ENCODE measurements around the gene CD27.
"Not testable (repeated sequence)": the region's sequence is repeated elsewhere in the genome, so short reads cannot be mapped to it uniquely, and the experiment has no call there.

The CD27 gene

DNA sequence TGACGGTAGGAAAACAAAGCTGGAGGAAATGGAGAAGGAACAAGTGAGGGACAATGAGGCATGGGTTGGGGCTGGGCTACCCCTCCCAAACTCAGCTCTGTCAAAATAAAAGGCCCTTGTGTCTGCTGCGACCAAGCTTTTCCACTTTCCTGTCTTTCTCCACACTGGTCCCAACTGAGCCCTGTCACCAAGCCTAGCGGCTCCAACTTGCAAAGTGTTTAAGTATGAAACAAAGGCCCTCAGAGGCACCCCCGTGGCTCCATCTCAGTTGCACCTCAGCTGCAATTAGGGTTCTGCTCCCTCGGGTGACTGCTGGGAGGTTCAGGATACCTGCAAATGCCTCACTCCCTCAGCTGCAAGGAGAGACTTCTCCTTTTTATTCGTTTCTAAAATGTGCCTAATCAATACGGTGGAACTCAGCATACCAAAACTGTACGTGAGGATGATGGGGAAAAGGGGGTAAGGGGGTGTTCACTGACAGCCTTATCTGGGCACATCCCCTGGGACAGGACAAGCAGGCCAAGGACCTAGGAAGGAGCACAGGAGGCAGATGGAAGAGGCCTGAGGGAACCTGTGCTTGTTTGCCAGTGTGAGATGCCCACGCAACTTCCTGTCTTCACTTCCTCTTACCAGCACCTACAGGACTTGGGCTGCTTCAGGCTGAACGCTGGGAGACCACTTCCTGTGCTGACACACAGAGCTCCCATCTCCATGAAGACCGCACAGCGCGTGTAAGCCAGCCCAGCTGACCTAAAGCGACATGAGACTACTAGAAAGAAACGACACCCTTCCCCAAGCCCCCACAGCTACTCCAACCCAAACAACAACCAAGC is 16.9 kb downstream of the CD27 start:
- peak; percentile 33 for DNase-seq

GRCh38 chr12:6462234-6462995 is 17.7 kb downstream of the CD27 start:
- no peak for DNase-seq

- no peak for DNase-seq
Observed at GRCh38 chr12:6463216-6463615, 18.5 kb downstream of the CD27 start.

- DNase-seq = no peak
Observed at GRCh38 chr12:6463858-6464257, 19.1 kb downstream of the CD27 start.

- DNase-seq = no peak
Observed at GRCh38 chr12:6464531-6464930, 19.8 kb downstream of the CD27 start.

DNA sequence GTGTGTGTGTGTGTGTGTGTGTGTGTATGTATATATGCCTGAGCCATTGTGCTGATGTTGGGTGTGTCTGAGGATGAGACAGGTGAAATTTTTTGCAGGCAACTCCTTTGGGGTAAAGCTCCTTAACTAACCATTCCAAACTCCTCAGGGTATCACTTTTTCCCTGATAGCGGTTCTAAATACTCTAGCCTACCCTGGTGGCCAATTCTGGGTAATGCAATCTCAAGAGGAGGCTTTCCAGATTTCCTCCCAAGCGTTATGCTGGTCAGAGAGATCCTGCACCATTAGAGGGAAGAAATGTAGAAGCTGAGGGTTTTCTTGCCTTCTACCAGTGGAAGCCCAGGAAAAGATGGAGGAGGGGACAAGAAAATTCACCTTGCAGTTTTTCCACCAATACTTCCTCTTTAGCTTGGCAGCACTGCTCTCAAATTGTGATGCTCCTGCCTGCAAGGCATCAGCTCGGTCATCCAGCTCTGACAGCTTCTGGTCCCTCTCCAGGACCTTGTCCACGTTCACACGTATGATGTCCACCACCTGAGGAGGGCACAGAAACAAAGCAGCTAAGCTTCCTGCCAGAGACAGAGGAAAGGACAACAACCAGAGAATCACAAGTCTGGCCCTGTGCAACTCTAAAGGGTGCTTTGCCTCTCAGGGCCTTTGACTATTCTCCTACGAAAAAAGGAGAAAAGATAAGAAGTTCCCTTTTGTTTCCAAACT is 20.9 kb downstream of the CD27 start:
- DNase-seq = peak; percentile 65

- DNase-seq = no peak
Observed at GRCh38 chr12:6466184-6466573, 21.4 kb downstream of the CD27 start.

- DNase-seq = not testable (repeated sequence)
Observed at GRCh38 chr12:6466751-6467150, 22.0 kb downstream of the CD27 start.

GRCh38 chr12:6467571-6468282 is 23.0 kb downstream of the CD27 start:
- DNase-seq = not testable (repeated sequence)

GRCh38 chr12:6468283-6468575 is 23.5 kb downstream of the CD27 start:
- DNase-seq = no peak

DNA sequence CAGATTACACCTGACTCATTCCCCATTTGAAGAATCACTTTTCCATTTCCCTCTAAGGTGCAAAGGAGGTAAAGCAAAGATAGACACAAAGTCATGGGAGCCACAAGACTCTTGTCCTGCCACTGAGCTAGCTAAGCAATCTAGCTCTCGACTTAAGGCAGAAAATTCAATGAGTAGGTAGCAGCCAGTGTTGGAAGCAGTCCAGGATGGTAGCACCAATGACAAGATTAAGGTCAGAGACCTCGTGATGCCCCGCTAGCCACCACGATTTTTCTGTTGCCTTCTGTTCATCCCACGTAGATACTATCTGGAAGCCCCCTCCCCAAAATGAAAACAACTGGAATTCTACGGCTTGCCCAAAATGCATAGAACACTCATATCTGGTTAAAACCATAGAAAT is 24.3 kb downstream of the CD27 start:
- DNase-seq = no peak

GRCh38 chr12:6469609-6470374 is 25.0 kb downstream of the CD27 start:
- no peak for DNase-seq

GRCh38 chr12:6470375-6471163 is 25.8 kb downstream of the CD27 start, which contains the start of gene VAMP1:
TSS of gene VAMP1 (minus strand) at chr12:6470677. CDS start at chr12:6470531, 146 bp downstream.
- peak; percentile 99 for DNase-seq

DNA sequence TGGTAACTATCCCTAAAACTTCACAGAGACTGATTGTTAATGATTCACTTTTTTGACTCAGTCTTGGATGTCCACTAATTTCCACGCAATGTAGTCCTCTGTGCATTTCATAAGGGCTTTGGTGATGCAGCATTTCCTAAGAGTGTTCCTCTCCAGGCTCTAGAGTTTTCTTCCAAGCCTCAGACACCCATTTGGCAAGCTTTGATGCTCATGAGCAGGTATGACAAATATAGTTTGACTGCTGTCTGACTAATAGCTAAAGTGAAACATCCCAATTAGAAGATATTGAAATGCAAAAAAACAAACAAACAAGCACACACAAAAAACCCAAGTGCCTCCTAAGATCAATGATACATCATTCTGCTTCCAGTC is 27.2 kb downstream of the CD27 start:
- DNase-seq = no peak

DNA sequence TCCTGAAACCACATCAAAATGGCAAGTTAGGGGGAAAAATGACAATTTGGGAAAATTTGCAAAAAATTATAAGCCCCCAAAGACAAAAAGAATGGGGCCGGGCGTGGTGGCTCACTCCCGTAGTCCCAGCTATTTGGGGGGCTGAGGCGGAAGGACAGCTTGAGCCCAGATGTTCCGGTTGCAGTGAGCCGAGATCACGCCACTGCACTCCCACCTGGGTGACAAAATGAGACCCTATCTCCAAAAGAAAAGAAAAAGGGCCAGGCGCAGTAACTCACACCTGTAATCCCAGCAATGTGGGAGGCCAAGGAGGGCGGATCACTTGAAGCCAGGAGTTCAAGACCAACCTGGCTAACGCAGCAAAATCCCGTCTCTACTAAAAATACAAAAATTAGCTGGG is 27.7 kb downstream of the CD27 start:
- no peak for DNase-seq

DNA sequence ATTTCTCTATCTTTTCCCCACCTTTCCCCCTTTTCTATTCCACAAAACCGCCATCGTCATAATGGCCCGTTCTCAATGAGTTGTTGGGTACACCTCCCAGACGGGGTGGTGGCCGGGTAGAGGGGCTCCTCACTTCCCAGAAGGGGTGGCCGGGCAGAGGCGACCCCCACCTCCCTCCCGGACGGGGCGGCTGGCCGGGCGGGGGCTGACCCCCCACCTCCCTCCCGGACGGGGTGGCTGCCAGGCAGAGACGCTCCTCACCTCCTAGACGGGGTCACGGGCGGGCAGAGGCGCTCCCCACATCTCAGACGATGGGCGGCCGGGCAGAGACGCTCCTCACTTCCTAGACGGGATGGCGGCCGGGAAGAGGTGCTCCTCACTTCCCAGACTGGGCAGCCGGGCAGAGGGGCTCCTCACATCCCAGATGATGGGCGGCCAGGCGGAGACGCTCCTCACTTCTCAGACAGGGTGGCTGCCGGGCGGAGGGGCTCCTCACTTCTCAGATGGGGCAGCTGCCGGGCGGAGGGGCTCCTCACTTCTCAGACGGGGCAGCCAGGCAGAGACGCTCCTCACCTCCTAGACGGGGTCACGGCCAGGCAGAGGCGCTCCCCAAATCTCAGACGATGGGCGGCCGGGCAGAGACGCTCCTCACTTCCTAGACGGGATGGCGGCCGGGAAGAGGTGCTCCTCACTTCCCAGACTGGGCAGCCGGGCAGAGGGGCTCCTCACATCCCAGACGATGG is 30.6 kb downstream of the CD27 start:
- DNase-seq = not testable (repeated sequence)

DNA sequence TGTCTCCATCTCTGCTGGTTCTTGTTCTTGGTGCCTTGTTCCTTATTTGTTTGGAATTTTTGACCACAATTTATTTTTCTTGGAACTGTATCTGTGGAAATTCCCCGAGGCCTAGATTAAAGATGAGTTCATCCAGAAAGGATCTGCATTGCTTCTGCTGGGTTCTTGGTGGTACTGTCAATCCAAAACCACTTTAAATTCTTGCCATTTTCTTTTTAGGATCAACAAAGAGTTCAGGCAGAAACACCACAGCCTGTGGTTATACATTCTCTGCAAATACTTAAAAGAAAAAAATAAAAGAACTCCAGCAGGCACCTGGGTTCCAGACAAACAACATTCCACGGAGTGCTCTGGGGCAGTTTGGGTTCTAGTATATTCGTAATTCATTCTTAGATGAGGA is 31.7 kb downstream of the CD27 start:
- no peak for DNase-seq

GRCh38 chr12:6477601-6478377 is 33.0 kb downstream of the CD27 start:
- not testable (repeated sequence) for DNase-seq

DNA sequence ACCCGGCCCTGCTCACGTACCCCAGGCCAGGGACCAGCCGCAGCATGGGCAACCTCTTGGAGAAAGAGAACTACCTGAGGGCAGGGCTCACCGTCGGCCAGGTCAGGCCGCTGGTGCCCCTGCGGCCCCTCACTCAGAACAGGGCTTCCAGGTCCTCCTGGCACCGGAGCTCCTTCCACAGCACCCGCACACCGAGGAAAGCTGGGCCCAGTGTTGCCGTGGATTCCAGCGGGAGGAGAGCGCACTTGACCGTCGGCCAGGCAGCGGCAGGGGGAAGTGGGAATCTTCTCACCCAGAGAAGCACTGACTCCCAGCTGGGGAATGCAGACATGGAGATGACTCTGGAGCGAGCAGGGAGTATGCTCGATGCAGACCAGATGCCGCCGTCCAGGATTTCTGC is 33.7 kb downstream of the CD27 start:
- DNase-seq = no peak

DNA sequence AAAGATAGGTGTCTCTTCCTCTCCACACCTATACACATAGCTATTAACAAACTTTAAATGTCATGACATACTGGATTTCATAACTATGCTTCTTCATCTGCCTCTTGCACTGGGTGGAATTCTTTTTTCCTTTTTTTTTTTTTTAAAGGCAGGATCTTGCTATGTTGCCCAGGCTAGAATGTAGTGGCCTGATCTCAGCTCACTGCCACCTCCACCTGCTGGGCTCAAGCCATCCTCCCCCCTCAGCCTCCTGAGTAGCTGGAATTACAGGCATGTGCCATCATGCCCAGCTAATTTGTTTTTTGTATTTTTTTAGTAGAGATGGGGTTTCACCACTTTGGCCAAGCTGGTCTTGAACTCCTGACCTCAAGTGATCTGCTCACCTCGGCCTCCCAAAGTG is 43.5 kb downstream of the CD27 start:
- DNase-seq = no peak
